Natural killer cell (primary cell): ENCODE data around the gene CEMIP. TPM values are rescaled to one million over a fixed set of nuclear protein-coding genes. Genes with fewer than 3 reads are reported as not detected.

Experiments
- ATAC-seq, 3 donors: fragments of 150-1000 bp in 2 of 3; fragments of 200-7000 bp in 1 of 3; cut with Tn5 transposase; 1 replicate in 1 of 3; 2 replicates in 2 of 3; pipeline ENCODE4 v1.10.0; 2021; ENCODE audit warnings: mild to moderate bottlenecking in 2 of 3, moderate library complexity in 2 of 3
- DNase-seq, 2 donors: peaks; one replicate each; pipeline versions ENCODE4 v3.0.0 to v3.0.0-alpha.2; 2013 to 2021; ENCODE audit warnings: mixed read lengths in 1 of 2
- H3K27ac ChIP-seq: one replicate; pipeline ENCODE4 v1.5.1; 2013; ENCODE audit warnings: mild to moderate bottlenecking, low read length
- H3K27me3 ChIP-seq: one replicate; pipeline ENCODE4 v1.6.1; 2013; ENCODE audit warnings: low read length; ENCODE audit not compliant: control insufficient read depth, insufficient read depth
- H3K36me3 ChIP-seq: one replicate; pipeline ENCODE4 v1.6.1; 2013; ENCODE audit warnings: low read length; ENCODE audit not compliant: control insufficient read depth, insufficient read depth
- H3K4me1 ChIP-seq: one replicate; pipeline ENCODE4 v1.6.1; 2013; ENCODE audit warnings: low read length; ENCODE audit not compliant: control insufficient read depth, insufficient read depth
- H3K4me3 ChIP-seq: one replicate; pipeline ENCODE4 v1.5.1; 2013; ENCODE audit warnings: low read length
- H3K9me3 ChIP-seq: one replicate; pipeline ENCODE4 v1.6.1; 2013; ENCODE audit warnings: low read length; ENCODE audit not compliant: control insufficient read depth, insufficient read depth
- H3K27ac Mint-ChIP-seq, 2 donors: one replicate each; pipeline ENCODE4 v1.8.0; 2022; ENCODE audit warnings: mild to moderate bottlenecking in 2 of 2, mixed read lengths in 2 of 2, moderate library complexity in 1 of 2
- H3K27me3 Mint-ChIP-seq, 2 donors: one replicate each; pipeline ENCODE4 v1.8.0; 2022; ENCODE audit warnings: low read depth in 2 of 2, mixed read lengths in 2 of 2
- H3K36me3 Mint-ChIP-seq: one replicate; pipeline ENCODE4 v1.8.0; 2022; ENCODE audit warnings: mixed read lengths
- H3K4me1 Mint-ChIP-seq, 2 donors: one replicate each; pipeline ENCODE4 v1.8.0; 2022; ENCODE audit warnings: mixed read lengths in 2 of 2
- H3K4me3 Mint-ChIP-seq: one replicate; pipeline ENCODE4 v1.8.0; 2022; ENCODE audit warnings: mild to moderate bottlenecking, moderate library complexity, mixed read lengths
- H3K9me3 Mint-ChIP-seq, 2 donors: one replicate each; pipeline ENCODE4 v1.8.0; 2022; ENCODE audit warnings: mixed read lengths in 2 of 2
- CTCF ChIP-seq: fragments of 200-600 bp; IDR thresholded peaks from one replicate; pipeline ENCODE4 v1.8.0; 2022; ENCODE audit warnings: antibody characterized with exemption
- WGBS: methylation state at CpG from one replicate; pipeline ENCODE4 v1.1.7; 2013; ENCODE audit warnings: missing lambda C conversion rate; ENCODE audit not compliant: insufficient coverage; 5-methylcytosine and 5-hydroxymethylcytosine counted together
- intact Hi-C: fragments of 100-400 bp; cut with micrococcal nuclease; formaldehyde crosslinking; loops from one replicate; pipeline ENCODE4 v1.14.2; 2022
- total RNA-seq, 4 donors: library from RNA; stranded (reverse); fragments of 120-200 nt in 1 of 4; gene quantifications; one replicate each; pipeline versions ENCODE4 v1.2.3 to v1.2.4, GENCODE V29; 2013 to 2022

The CEMIP gene
- total RNA-seq, 3 donors from 2014 or later (not counting 1 experiment from before 2014, with no cell fraction given) = 0.07 to 0.82 TPM; not detected in 1

DNA sequence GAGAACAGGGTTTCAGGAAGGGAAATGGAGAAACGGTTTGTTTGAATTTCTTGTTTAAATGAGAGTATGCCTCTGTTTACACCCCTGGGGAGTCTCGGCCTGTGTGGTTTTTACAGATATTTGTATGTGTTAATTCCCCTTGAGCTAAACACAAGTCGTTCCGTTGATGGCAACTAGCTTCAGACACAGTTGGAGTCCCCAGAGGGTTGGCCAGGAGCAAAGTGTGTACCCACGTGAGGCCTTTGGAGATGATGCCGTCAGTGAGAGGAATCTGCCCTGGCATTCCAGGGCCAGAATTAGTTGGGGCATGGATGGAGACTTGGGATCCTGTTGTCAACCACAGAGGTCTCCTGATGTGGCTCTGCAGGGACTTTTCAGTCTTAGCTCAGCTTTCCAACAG is 44.0 kb downstream of the CEMIP start:
- Histone ChIP-seq H3K36me3 (no peaks in the 10 kb centered on the region), H3K27ac (no peak overlapping the region), H3K4me3 (no peak overlapping the region), H3K27me3 (no peaks in the 10 kb centered on the region), H3K9me3 (no peaks in the 10 kb centered on the region), H3K4me1 (no peaks in the 10 kb centered on the region)
- H3K27me3 Mint-ChIP-seq = peaks cover 5 to 11% of the 10 kb centered on the region in 2 donors
- H3K27ac Mint-ChIP-seq = no peak overlapping the region
- TF ChIP-seq CTCF = no peak
- DNase-seq (no peak), ATAC-seq (no peak)
- H3K36me3 Mint-ChIP-seq = no peaks in the 10 kb centered on the region
- no peak overlapping the region for H3K4me3 Mint-ChIP-seq
- H3K4me1 Mint-ChIP-seq = no peaks in the 10 kb centered on the region
- H3K9me3 Mint-ChIP-seq = no peaks in the 10 kb centered on the region
- whole genome bisulfite sequencing = 69% methylated on average over 6 of the region's 6 CpGs
- intact Hi-C loops = no loop called here

- Histone ChIP-seq H3K27ac (no peak overlapping the region), H3K9me3 (no peaks in the 10 kb centered on the region), H3K4me3 (no peak overlapping the region), H3K4me1 (no peaks in the 10 kb centered on the region), H3K27me3 (no peaks in the 10 kb centered on the region), H3K36me3 (no peaks in the 10 kb centered on the region)
- ATAC-seq (no peak), DNase-seq (no peak)
- no peak for TF ChIP-seq CTCF
- intact Hi-C loops = no loop called here
- no peaks in the 10 kb centered on the region for H3K4me1 Mint-ChIP-seq
- H3K27me3 Mint-ChIP-seq = peaks cover 5 to 6% of the 10 kb centered on the region in 2 donors
- H3K36me3 Mint-ChIP-seq = no peaks in the 10 kb centered on the region
- 33% methylated on average over 4 of the region's 4 CpGs for WGBS
- H3K27ac Mint-ChIP-seq = no peak overlapping the region
- H3K9me3 Mint-ChIP-seq = no peaks in the 10 kb centered on the region
- no peak overlapping the region for H3K4me3 Mint-ChIP-seq
Observed at GRCh38 chr15:80823995-80824394, 44.8 kb downstream of the CEMIP start.

DNA sequence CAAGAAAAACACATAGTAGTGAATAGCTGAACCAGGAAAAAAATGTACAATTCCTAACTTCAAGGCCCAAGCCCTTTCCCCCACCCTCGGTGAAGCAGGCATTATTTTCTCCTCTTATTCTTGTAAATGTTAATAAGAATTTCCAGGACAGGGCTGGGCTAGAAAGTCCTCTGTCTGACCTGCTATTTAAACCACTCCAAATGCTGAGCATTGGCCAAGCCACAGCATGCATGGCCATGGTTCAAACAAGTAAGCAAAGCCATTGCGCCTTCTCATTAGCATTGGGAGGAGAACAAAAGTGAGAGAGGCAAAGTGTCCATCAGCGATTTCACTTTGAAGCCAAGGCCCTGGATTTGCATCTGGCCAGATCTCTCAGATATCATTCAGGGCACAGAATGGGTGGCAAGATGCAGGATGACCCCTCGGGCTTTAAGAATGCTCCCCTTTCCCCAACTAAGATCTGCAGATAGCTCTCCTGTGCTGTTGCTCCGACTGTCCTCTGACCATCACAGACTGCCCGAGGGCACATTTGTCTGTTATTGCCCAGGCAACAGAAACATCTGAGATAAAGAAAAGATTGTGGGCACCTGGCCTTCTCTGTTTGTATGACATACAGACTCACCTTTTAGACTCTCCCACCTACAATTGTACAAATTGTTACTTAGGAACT is 46.3 kb downstream of the CEMIP start:
- Mint-ChIP-seq H3K27me3 (peaks cover 0 to 3% of the 10 kb centered on the region in 2 donors), H3K27ac (no peak overlapping the region), H3K4me3 (no peak overlapping the region), H3K9me3 (no peaks in the 10 kb centered on the region), H3K4me1 (no peaks in the 10 kb centered on the region), H3K36me3 (no peaks in the 10 kb centered on the region)
- Histone ChIP-seq H3K36me3 (no peaks in the 10 kb centered on the region), H3K4me3 (no peak overlapping the region), H3K4me1 (no peaks in the 10 kb centered on the region), H3K9me3 (no peaks in the 10 kb centered on the region), H3K27me3 (no peaks in the 10 kb centered on the region), H3K27ac (no peak overlapping the region)
- ATAC-seq (no peak), DNase-seq (no peak)
- 88% methylated on average over 6 of the region's 6 CpGs for WGBS
- intact Hi-C loops = no loop called here
- no peak for TF ChIP-seq CTCF

DNA sequence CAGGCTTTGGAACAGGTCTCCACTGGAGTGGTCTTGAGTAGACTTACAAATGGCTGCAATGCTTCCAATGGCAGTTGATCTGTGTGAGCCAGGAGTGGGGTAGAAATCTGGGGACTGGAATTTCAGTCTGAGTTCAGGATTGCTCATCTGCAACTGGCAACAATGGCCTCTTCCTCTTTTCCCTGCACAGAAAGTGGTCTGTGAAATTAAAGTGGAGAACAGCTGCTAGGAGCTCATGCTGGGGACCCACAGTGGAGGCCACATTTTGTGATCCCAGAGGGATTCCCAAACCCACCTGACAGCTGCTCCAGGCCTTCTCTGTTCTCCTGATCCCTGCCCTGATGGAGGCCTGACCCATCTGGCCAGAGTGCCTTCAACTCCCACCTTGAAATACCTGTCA is 49.6 kb downstream of the CEMIP start:
- H3K27ac ChIP-seq = no peak overlapping the region
- H3K4me3 Mint-ChIP-seq = no peak overlapping the region
- DNase-seq (no peak), ATAC-seq (no peak)
- no peaks in the 10 kb centered on the region for H3K4me1 Mint-ChIP-seq
- H3K36me3 Mint-ChIP-seq = no peaks in the 10 kb centered on the region
- no peak overlapping the region for H3K27ac Mint-ChIP-seq
- H3K27me3 ChIP-seq = no peaks in the 10 kb centered on the region
- no peaks in the 10 kb centered on the region for H3K9me3 ChIP-seq
- H3K27me3 Mint-ChIP-seq = no peaks in the 10 kb centered on the region
- H3K9me3 Mint-ChIP-seq = no peaks in the 10 kb centered on the region
- no peaks in the 10 kb centered on the region for H3K4me1 ChIP-seq
- intact Hi-C loops = no loop called here
- no peak overlapping the region for H3K4me3 ChIP-seq
- no peak for TF ChIP-seq CTCF
- H3K36me3 ChIP-seq = no peaks in the 10 kb centered on the region
